Type B pancreatic cell (in vitro differentiated cells): ENCODE measurements around the gene TENM4. TPM values are rescaled to one million over a fixed set of nuclear protein-coding genes. Genes with fewer than 3 reads are reported as not detected.

Experiments used
- DNase-seq: peaks from one replicate; pipeline ENCODE4 v3.0.0; 2021; ENCODE audit warnings: mixed read lengths; ENCODE audit not compliant: unreplicated experiment; ENCODE audit errors: extremely low spot score
- H3K27ac Mint-ChIP-seq: 2 replicates; pipeline ENCODE4 v1.8.0; 2021; ENCODE audit warnings: mild to moderate bottlenecking, mixed read lengths
- H3K27me3 Mint-ChIP-seq: 2 replicates; pipeline ENCODE4 v1.8.0; 2021; ENCODE audit warnings: mixed read lengths
- H3K36me3 Mint-ChIP-seq: 2 replicates; pipeline ENCODE4 v1.8.0; 2021; ENCODE audit warnings: mixed read lengths
- H3K4me1 Mint-ChIP-seq: one replicate; pipeline ENCODE4 v1.8.0; 2021; ENCODE audit warnings: mixed read lengths; ENCODE audit not compliant: unreplicated experiment
- H3K4me3 Mint-ChIP-seq: 2 replicates; pipeline ENCODE4 v1.8.0; 2021; ENCODE audit warnings: mild to moderate bottlenecking, mixed read lengths
- H3K9me3 Mint-ChIP-seq: 2 replicates; pipeline ENCODE4 v1.8.0; 2021; ENCODE audit warnings: mixed read lengths
- total RNA-seq: library from RNA; stranded (reverse); gene quantifications from 2 replicates; pipeline ENCODE4 v1.2.1, GENCODE V29; 2021; ENCODE audit warnings: low replicate concordance
- TF ChIP-seq, protein P1 (sequence below): fragments of 200-600 bp; sonication (generic); conservative IDR thresholded peaks from 2 replicates; pipeline ENCODE4 v1.5.0; 2021; ENCODE audit warnings: antibody characterized with exemption, mild to moderate bottlenecking

TENM4 gene
- total RNA-seq, 1 donor from 2014 or later, result 156 TPM

- Mint-ChIP-seq H3K27me3 (no peaks in the 10 kb centered on the region), H3K4me1 (no peaks in the 10 kb centered on the region), H3K36me3 (peaks cover 46% of the 10 kb centered on the region), H3K4me3 (no peak overlapping the region), H3K9me3 (peaks cover 4% of the 10 kb centered on the region), H3K27ac (no peak overlapping the region)
- TF ChIP-seq, protein P1, sequence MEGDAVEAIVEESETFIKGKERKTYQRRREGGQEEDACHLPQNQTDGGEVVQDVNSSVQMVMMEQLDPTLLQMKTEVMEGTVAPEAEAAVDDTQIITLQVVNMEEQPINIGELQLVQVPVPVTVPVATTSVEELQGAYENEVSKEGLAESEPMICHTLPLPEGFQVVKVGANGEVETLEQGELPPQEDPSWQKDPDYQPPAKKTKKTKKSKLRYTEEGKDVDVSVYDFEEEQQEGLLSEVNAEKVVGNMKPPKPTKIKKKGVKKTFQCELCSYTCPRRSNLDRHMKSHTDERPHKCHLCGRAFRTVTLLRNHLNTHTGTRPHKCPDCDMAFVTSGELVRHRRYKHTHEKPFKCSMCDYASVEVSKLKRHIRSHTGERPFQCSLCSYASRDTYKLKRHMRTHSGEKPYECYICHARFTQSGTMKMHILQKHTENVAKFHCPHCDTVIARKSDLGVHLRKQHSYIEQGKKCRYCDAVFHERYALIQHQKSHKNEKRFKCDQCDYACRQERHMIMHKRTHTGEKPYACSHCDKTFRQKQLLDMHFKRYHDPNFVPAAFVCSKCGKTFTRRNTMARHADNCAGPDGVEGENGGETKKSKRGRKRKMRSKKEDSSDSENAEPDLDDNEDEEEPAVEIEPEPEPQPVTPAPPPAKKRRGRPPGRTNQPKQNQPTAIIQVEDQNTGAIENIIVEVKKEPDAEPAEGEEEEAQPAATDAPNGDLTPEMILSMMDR, result no peak
- no peak for DNase-seq
Observed at GRCh38 chr11:78878631-78879030, 562.2 kb downstream of the TENM4 start.

DNA sequence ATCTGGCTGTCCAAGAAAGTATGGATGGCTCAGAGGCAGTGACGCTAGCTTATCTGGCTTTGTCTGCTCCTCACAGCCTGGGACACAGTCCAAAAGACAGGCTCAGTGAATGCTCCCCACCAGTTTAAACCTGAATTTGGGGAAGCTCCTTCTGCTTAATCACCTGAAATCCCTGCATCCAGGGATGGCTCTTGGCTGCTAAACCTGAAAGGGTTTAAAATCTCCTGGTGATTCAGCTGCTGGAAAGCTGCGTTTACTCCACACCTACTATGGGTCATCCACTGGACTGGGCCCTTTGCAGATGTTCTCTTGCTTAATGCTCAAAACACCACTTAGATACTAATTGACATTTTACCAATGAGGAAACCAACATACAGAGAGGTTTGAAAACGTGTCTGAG lies 564.2 kb downstream of the TENM4 start:
- H3K4me3 Mint-ChIP-seq, result no peak overlapping the region
- peaks cover 4% of the 10 kb centered on the region for H3K9me3 Mint-ChIP-seq
- H3K27ac Mint-ChIP-seq, result no peak overlapping the region
- H3K27me3 Mint-ChIP-seq, result no peaks in the 10 kb centered on the region
- DNase-seq, result no peak
- peaks cover 30% of the 10 kb centered on the region for H3K36me3 Mint-ChIP-seq
- no peaks in the 10 kb centered on the region for H3K4me1 Mint-ChIP-seq
- TF ChIP-seq, protein P1, result no peak

DNA sequence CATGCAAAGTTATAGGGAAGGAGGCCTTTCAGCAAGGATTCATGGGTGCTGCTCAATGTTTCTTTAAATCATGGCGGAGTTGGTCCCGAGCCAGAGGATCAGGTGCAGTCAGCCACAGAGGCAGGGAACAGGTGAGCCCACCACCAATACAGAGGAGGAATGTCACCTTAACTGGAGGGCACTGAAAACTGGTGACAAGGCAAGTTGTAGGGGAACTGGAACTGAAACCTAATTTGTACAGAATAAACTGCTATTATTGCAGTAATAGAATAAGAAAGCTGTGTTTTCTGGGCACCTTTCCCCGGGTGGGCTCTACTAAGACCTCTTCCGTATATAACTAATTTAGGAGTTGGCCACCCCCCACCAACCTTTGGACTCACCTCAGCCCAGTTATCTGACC lies 570.2 kb downstream of the TENM4 start:
- Mint-ChIP-seq H3K27ac (no peak overlapping the region), H3K4me3 (no peak overlapping the region), H3K27me3 (no peaks in the 10 kb centered on the region), H3K36me3 (peaks cover 2% of the 10 kb centered on the region), H3K4me1 (peaks cover 26% of the 10 kb centered on the region), H3K9me3 (no peaks in the 10 kb centered on the region)
- TF ChIP-seq, protein P1, result no peak
- no peak for DNase-seq

DNA sequence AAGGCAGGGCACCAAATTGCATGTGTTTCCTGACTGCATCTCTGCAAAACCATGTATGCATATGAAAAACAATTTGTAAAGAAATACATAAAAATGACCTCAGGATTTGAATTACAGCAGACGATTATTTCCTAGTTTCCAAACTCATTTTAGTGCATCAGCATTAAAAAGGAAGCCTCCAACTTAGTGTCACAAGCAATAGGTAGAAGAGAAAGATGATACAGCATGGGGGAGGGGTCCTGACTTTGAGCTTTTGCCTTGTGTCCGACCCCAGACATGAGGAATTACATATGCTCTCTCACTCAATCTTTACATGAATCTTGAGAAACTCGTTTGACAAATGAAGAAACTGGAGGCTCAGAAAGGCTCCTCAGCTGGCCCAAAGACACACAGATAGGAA lies 571.5 kb downstream of the TENM4 start:
- H3K4me3 Mint-ChIP-seq, result no peak overlapping the region

DNA sequence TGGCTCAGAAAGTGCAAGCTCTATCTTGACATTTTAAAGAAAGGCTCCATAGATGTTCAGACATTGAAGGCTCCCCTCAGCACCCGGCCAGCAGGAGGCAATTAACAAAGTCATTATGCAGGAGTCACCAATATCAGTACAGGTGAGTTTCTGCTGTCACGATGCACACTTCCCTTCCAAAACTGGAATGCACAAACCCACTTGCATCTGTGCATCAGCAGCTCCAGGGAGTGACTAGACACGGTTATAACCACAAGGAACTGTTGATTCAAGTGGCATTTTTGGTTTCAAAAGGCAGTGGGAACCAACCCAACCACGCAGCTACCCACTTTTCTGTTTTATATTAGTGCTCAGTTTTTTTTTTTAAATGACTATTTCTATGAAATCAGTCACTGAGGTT lies 572.3 kb downstream of the TENM4 start:
- no peaks in the 10 kb centered on the region for H3K27me3 Mint-ChIP-seq
- DNase-seq, result no peak
- H3K36me3 Mint-ChIP-seq, result peaks cover 3% of the 10 kb centered on the region
- no peak overlapping the region for H3K4me3 Mint-ChIP-seq
- peaks cover 26% of the 10 kb centered on the region for H3K4me1 Mint-ChIP-seq
- H3K9me3 Mint-ChIP-seq, result no peaks in the 10 kb centered on the region
- TF ChIP-seq, protein P1, result no peak
- H3K27ac Mint-ChIP-seq, result no peak overlapping the region

More for the DNA sequence above, 571.5 kb downstream of the TENM4 start:
- Mint-ChIP-seq H3K4me1 (peaks cover 26% of the 10 kb centered on the region), H3K9me3 (no peaks in the 10 kb centered on the region), H3K27ac (peak overlapping the region; percentile 7), H3K27me3 (no peaks in the 10 kb centered on the region), H3K36me3 (peaks cover 3% of the 10 kb centered on the region)
- no peak for DNase-seq
- TF ChIP-seq, protein P1, result no peak
